ENCODE data around the gene SULT1A1. TPM values are rescaled to one million over a fixed set of nuclear protein-coding genes. Genes with fewer than 3 reads are reported as not detected.
A peak's percentile ranks its signal among the peaks of the same experiment; 100 is the strongest.
"Not testable (repeated sequence)": the region's sequence is repeated elsewhere in the genome, so short reads cannot be mapped to it uniquely, and the experiment has no call there.

The SULT1A1 gene
- total RNA-seq, 1 experiment from 2014 or later = 3.1 TPM

DNA sequence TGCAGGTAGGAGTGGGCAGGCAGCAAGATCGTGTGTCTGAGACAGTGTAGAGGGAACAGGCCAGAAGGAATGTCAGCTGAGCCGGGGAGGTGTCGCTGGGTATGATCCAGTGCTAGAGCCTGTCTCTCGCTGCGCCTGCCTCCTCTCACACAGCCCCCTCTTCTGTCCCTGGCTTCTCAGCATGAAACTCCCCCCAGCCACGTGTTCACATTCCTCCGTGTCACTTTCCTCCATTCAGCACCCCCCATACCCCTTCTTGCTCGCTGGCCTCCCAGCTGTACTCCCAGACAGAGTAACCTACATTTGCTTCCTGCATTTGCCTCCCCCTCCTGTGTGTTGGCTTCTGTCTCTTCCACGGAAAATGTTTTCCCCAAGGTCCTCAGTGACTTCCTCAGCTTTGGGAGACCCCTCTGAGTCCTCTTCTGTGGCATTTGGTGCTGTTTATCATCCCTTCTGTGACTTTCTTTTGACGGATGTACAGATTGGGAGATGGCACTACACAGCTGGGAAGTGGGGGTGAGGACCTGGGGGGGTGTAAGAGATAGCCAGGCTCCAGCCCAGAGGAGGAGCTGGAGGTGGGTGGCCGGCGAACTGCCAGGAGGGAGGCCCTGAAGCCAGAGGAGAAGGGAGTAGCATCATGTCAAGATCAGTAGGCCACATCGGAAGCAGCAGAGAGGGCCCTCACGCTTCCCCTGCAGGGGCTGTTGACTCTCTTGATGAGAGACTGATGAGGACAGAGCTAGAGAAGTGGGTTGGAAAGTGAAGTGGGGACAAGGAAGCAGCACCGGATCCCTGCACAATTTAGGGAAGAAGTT is 36.9 kb downstream of the SULT1A1 start:
- DNase-seq (ENCODE audit: low read depth, low spot score) = no peak
- in situ Hi-C loops (cut with HindIII; ENCODE audit: low pct_unique_long_range_greater_than_20kb, low sequenced_read_pairs) = no loop called here

GRCh38 chr16:28569968-28570752 is 39.7 kb downstream of the SULT1A1 start:
- in situ Hi-C loops (cut with HindIII; ENCODE audit: low pct_unique_long_range_greater_than_20kb, low sequenced_read_pairs) = no loop called here
- no peak for DNase-seq (ENCODE audit: low read depth, low spot score)

DNA sequence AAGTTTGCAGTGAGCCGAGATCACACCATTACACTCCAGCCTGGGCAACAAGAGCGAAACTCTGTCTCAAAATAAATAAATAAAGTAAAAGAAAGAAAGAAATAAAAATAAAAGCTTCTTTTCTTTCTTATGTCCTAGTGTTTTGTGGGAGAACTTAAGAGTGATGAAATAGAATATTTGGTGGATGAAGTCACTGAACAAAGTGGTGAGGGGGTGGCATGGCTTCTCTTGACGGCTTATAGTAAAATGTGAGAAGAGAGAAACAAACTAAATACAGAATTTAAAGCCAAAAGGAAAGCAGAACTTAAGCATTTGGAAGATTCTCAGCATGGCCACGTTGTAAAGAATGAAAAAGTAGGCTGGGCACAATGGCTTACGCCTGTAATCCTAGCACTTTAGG is 40.8 kb downstream of the SULT1A1 start:
- no peak for DNase-seq (ENCODE audit: low read depth, low spot score)
- in situ Hi-C loops (cut with HindIII; ENCODE audit: low pct_unique_long_range_greater_than_20kb, low sequenced_read_pairs) = no loop called here

GRCh38 chr16:28567292-28567691 is 42.6 kb downstream of the SULT1A1 start:
- in situ Hi-C loops (cut with HindIII; ENCODE audit: low pct_unique_long_range_greater_than_20kb, low sequenced_read_pairs) = no loop called here

GRCh38 chr16:28566233-28566925 is 43.5 kb downstream of the SULT1A1 start:
- DNase-seq (ENCODE audit: low read depth, low spot score); in situ Hi-C loops (cut with HindIII; ENCODE audit: low pct_unique_long_range_greater_than_20kb, low sequenced_read_pairs): not testable (repeated sequence)

More at GRCh38 chr16:28567292-28567691, 42.6 kb downstream of the SULT1A1 start:
- DNase-seq (ENCODE audit: low read depth, low spot score) = no peak

GRCh38 chr16:28563218-28563617 is 46.6 kb downstream of the SULT1A1 start:
- in situ Hi-C loops (cut with HindIII; ENCODE audit: low pct_unique_long_range_greater_than_20kb, low sequenced_read_pairs) = no loop called here
- DNase-seq (ENCODE audit: low read depth, low spot score) = no peak

DNA sequence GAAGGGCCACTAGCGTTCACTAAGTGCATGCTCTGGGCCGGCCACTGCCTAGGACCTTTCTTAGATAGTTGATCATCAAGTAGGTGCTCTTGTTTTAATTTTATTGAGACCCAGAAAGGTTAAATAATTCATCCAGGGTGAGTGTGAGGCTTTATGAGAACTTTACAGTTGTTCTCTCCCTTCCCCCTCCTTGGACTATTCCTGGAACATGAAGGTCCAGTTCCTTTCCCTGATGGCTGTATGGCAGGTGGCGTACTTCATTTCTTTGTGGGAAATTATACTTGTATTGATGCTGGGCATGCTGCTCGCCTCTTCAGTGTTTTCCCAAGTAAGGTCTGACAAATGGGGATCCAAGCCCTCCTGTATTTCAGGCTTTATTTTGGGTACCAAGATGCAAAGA is 47.6 kb downstream of the SULT1A1 start:
- in situ Hi-C loops (cut with HindIII; ENCODE audit: low pct_unique_long_range_greater_than_20kb, low sequenced_read_pairs) = no loop called here
- no peak for DNase-seq (ENCODE audit: low read depth, low spot score)

DNA sequence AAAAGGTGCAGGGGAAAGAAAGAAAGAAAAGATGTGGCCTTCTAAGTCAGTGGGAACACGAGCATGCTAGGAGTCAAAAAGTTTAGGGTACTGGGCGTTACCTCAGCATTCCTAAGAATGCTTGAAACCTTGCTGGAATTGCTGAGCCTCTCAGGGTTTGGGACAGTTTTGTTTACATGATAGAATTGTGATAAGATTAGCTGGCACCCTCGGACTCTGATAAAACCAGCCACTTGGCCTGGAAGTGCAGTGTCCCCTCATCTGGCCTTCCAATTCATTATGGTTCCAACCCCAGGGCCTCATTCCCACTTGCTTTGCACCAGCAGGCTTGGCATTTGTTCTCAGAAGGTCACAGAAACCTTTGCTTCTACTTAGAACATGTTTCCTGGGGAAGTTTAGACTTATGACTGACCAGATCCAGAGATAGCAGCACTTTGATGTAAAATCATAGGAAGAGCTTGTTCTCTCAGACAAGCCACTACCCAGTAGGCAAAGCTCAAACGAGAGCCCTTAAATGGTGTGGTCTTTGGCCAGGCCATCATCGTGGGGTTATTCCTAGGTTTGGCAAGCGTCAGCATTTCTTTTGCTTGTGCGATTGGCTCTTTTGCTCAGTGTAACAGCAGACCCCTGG is 48.2 kb downstream of the SULT1A1 start:
- no peak for DNase-seq (ENCODE audit: low read depth, low spot score)
- in situ Hi-C loops (cut with HindIII; ENCODE audit: low pct_unique_long_range_greater_than_20kb, low sequenced_read_pairs) = no loop called here

GRCh38 chr16:28558456-28558855 is 51.4 kb downstream of the SULT1A1 start:
- in situ Hi-C loops (cut with HindIII; ENCODE audit: low pct_unique_long_range_greater_than_20kb, low sequenced_read_pairs) = no loop called here
- DNase-seq (ENCODE audit: low read depth, low spot score) = no peak

- DNase-seq (ENCODE audit: low read depth, low spot score) = peak; percentile 37
Measured at GRCh38 chr16:28556914-28557320, 52.9 kb downstream of the SULT1A1 start.

GRCh38 chr16:28555561-28555960 is 54.3 kb downstream of the SULT1A1 start:
- in situ Hi-C loops (cut with HindIII; ENCODE audit: low pct_unique_long_range_greater_than_20kb, low sequenced_read_pairs) = no loop called here
- DNase-seq (ENCODE audit: low read depth, low spot score) = no peak

More at GRCh38 chr16:28556914-28557320, 52.9 kb downstream of the SULT1A1 start:
- in situ Hi-C loops (cut with HindIII; ENCODE audit: low pct_unique_long_range_greater_than_20kb, low sequenced_read_pairs) = no loop called here

Other genes with a start within 250 kb of the SULT1A1 start
- gene NPIPB6, start 246.5 kb downstream of the SULT1A1 start, total RNA-seq (2014; rRNA removed; shearing (Covaris generic)) = 0.55 TPM in 1 of 2 replicates, not detected in the other
- gene EIF3CL, start 206.2 kb downstream of the SULT1A1 start, total RNA-seq (2014; rRNA removed; shearing (Covaris generic)) = 30.1 and 47.9 TPM in 2 replicates
- gene NPIPB7, start 137.7 kb downstream of the SULT1A1 start, total RNA-seq (2014; rRNA removed; shearing (Covaris generic)) = not detected in 2 replicates
- 17.7 and 29.4 TPM in 2 replicates for gene CLN3, start 118.0 kb downstream of the SULT1A1 start, total RNA-seq (2014; rRNA removed; shearing (Covaris generic))
- 0.03 TPM in 1 of 2 replicates, not detected in the other for gene APOBR, start 115.4 kb downstream of the SULT1A1 start, total RNA-seq (2014; rRNA removed; shearing (Covaris generic))
- gene IL27, start 103.2 kb downstream of the SULT1A1 start, total RNA-seq (2014; rRNA removed; shearing (Covaris generic)) = not detected in 2 replicates
- 61.5 and 64.9 TPM in 2 replicates for gene NUPR1, start 71.1 kb downstream of the SULT1A1 start, total RNA-seq (2014; rRNA removed; shearing (Covaris generic))
- gene SGF29, start 56.1 kb downstream of the SULT1A1 start, total RNA-seq (2014; rRNA removed; shearing (Covaris generic)) = 10.0 and 11.0 TPM in 2 replicates
- not detected in 2 replicates for gene SULT1A2, start 13.0 kb downstream of the SULT1A1 start, total RNA-seq (2014; rRNA removed; shearing (Covaris generic))
- not detected in 2 replicates for gene NPIPB8, start 28.0 kb upstream of the SULT1A1 start, total RNA-seq (2014; rRNA removed; shearing (Covaris generic))
- 186 and 197 TPM in 2 replicates for gene EIF3C, start 101.4 kb upstream of the SULT1A1 start, total RNA-seq (2014; rRNA removed; shearing (Covaris generic))
- 0.16 and 1.9 TPM in 2 replicates for gene NPIPB9, start 141.7 kb upstream of the SULT1A1 start, total RNA-seq (2014; rRNA removed; shearing (Covaris generic))
- gene ATXN2L, start 213.0 kb upstream of the SULT1A1 start, total RNA-seq (2014; rRNA removed; shearing (Covaris generic)) = 30.9 and 36.4 TPM in 2 replicates
- gene TUFM, start 236.3 kb upstream of the SULT1A1 start, total RNA-seq (2014; rRNA removed; shearing (Covaris generic)) = 191 and 198 TPM in 2 replicates